Keratinocyte (primary cell): ENCODE measurements around the gene CCT8. TPM values are rescaled to one million over a fixed set of nuclear protein-coding genes. Genes with fewer than 3 reads are reported as not detected.

Experiments
- DNase-seq: peaks from one replicate; pipeline ENCODE4 v3.0.0-alpha.2; 2011; ENCODE audit warnings: low read depth, missing footprints, low spot score
- FAIRE-seq: peaks from 2 replicates; lab custom pipeline; 2011; peaks lifted over from hg19 to GRCh38; lab: Jason Lieb, UNC
- H2AFZ ChIP-seq: 2 replicates; pipeline ENCODE4 v1.6.0; 2012; ENCODE audit warnings: low read length, control low read depth, inconsistent platforms; ENCODE audit not compliant: control insufficient read depth
- H3K27ac ChIP-seq: 2 replicates; pipeline ENCODE4 v1.5.1; 2011; ENCODE audit warnings: low read length; ENCODE audit not compliant: control insufficient read depth, insufficient read depth
- H3K27me3 ChIP-seq: 3 replicates; pipeline ENCODE4 v1.6.0; 2011; ENCODE audit warnings: low read length; ENCODE audit not compliant: control insufficient read depth, insufficient read depth; ENCODE audit errors: extremely low read depth
- H3K36me3 ChIP-seq, 2 experiments: 2 replicates in 1 of 2; 3 replicates in 1 of 2; pipeline ENCODE4 v1.5.1; 2011; ENCODE audit warnings: low read length in 2 of 2, mild to moderate bottlenecking in 1 of 2; ENCODE audit not compliant: control insufficient read depth in 2 of 2, insufficient read depth in 2 of 2; ENCODE audit errors: extremely low read depth in 1 of 2
- H3K4me1 ChIP-seq: 3 replicates; pipeline ENCODE4 v1.5.1; 2011; ENCODE audit warnings: low read length; ENCODE audit not compliant: control insufficient read depth, insufficient read depth; ENCODE audit errors: extremely low read depth
- H3K4me2 ChIP-seq: 3 replicates; pipeline ENCODE4 v1.6.0; 2011; ENCODE audit warnings: low read depth, low read length; ENCODE audit not compliant: control insufficient read depth, insufficient read depth; ENCODE audit errors: extremely low read depth
- H3K4me3 ChIP-seq, 3 experiments: fragments of 200-600 bp in 1 of 3; sonication (generic) in 1 of 3; 2 replicates in 2 of 3; 3 replicates in 1 of 3; pipeline ENCODE4 v1.5.1; 2011 to 2016; ENCODE audit warnings: low read length in 3 of 3, mild to moderate bottlenecking in 3 of 3, control low read depth in 2 of 3, inconsistent platforms in 1 of 3, low read depth in 1 of 3, mixed read lengths in 1 of 3, mixed run types in 1 of 3, moderate library complexity in 1 of 3; ENCODE audit not compliant: control insufficient read depth in 2 of 3, insufficient read depth in 2 of 3; ENCODE audit errors: extremely low read depth in 1 of 3
- H3K79me2 ChIP-seq: 2 replicates; pipeline ENCODE4 v1.6.0; 2012; ENCODE audit warnings: low read length; ENCODE audit not compliant: control insufficient read depth, insufficient read depth
- H3K9ac ChIP-seq: 3 replicates; pipeline ENCODE4 v1.6.0; 2011; ENCODE audit warnings: low read length; ENCODE audit not compliant: control insufficient read depth, insufficient read depth; ENCODE audit errors: extremely low read depth
- H3K9me1 ChIP-seq: 3 replicates; pipeline ENCODE4 v1.6.0; 2011; ENCODE audit warnings: low read length; ENCODE audit not compliant: control insufficient read depth, insufficient read depth; ENCODE audit errors: extremely low read depth
- H3K9me3 ChIP-seq: 2 replicates; pipeline ENCODE4 v1.5.1; 2012; ENCODE audit warnings: low read depth, low read length; ENCODE audit not compliant: control insufficient read depth
- H4K20me1 ChIP-seq: 3 replicates; pipeline ENCODE4 v1.6.0; 2011; ENCODE audit warnings: low read length; ENCODE audit not compliant: control insufficient read depth, insufficient read depth; ENCODE audit errors: extremely low read depth
- EZH2 ChIP-seq: IDR thresholded peaks from one replicate; pipeline ENCODE4 v1.6.1; 2012; ENCODE audit warnings: inconsistent platforms, mild to moderate bottlenecking, low read length, moderate library complexity
- dilution Hi-C: fragments of 300-500 bp; cut with MboI; formaldehyde crosslinking; loops from one replicate; pipeline ENCODE4 v1.7.0; 2020; ENCODE audit warnings: low sequenced_read_pairs; ENCODE audit not compliant: extremely low pct_ligation_motif_present
- polyA plus RNA-seq, 5 experiments: library from polyadenylated mRNA; depleted of rRNA in 3 of 5; stranded (reverse) in 3 of 5; stranded (forward) in 1 of 5; unstranded in 1 of 5; fragments of >200 nt; gene quantifications; 1 replicate in 1 of 5; 2 replicates in 3 of 5; 3 replicates in 1 of 5; pipeline versions ENCODE4 v1.2.1 to v1.2.3, GENCODE V29; 2011 to 2012; ENCODE audit warnings: missing spikeins in 2 of 5, low read depth in 1 of 5, low replicate concordance in 1 of 5
- TF ChIP-seq, protein P1 (sequence below), 3 experiments: IDR thresholded peaks in 1 of 3; conservative IDR thresholded peaks in 1 of 3; optimal IDR thresholded peaks in 1 of 3; 2 replicates in 2 of 3; 3 replicates in 1 of 3; pipeline versions ENCODE3 to v1.5.1; 2011; ENCODE audit warnings: low read length in 3 of 3, mild to moderate bottlenecking in 3 of 3, moderate library complexity in 2 of 3, control low read depth in 1 of 3, inconsistent platforms in 1 of 3; ENCODE audit not compliant: insufficient read depth in 2 of 3; ENCODE audit errors: extremely low read depth in 1 of 3

The CCT8 gene
- polyA plus RNA-seq, 1 donor (not counting 4 experiments of a cell fraction or from before 2014, with no cell fraction given): 281 TPM

DNA sequence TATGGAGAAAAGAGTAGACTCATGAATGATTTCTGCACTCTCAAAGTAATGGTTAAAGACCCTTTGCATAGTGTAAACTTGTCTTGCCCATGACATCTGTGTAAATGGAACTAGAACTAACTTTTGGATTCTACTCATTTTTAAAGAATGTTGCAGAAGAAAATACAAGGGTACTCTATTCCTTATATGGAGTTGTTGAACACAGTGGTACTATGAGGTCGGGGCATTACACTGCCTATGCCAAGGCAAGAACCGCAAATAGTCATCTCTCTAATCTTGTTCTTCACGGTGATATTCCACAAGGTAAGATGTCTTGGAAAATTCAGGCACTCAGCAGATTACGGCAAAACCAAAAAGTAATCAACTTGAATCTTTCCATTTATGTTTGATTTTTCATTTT is 19.8 kb downstream of the CCT8 start:
- TF ChIP-seq, protein P1, sequence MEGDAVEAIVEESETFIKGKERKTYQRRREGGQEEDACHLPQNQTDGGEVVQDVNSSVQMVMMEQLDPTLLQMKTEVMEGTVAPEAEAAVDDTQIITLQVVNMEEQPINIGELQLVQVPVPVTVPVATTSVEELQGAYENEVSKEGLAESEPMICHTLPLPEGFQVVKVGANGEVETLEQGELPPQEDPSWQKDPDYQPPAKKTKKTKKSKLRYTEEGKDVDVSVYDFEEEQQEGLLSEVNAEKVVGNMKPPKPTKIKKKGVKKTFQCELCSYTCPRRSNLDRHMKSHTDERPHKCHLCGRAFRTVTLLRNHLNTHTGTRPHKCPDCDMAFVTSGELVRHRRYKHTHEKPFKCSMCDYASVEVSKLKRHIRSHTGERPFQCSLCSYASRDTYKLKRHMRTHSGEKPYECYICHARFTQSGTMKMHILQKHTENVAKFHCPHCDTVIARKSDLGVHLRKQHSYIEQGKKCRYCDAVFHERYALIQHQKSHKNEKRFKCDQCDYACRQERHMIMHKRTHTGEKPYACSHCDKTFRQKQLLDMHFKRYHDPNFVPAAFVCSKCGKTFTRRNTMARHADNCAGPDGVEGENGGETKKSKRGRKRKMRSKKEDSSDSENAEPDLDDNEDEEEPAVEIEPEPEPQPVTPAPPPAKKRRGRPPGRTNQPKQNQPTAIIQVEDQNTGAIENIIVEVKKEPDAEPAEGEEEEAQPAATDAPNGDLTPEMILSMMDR (optimal IDR thresholded peaks at IDR 0.05 in 1 of 3, IDR thresholded peaks at IDR 0.05 in 1 of 3, conservative IDR thresholded peaks at IDR 0.05 in 1 of 3; ENCODE audit: extremely low read depth in 1 of 3, insufficient read depth in 2 of 3, low read length in 3 of 3): no peak
- no peak for TF ChIP-seq EZH2
- Histone ChIP-seq H3K27ac (no peak overlapping the region), H4K20me1 (peaks cover 2% of the 10 kb centered on the region), H3K4me1 (no peaks in the 10 kb centered on the region), H3K36me3 (peaks cover 14 to 39% of the 10 kb centered on the region in 2 experiments), H3K4me2 (no peak overlapping the region), H3K9ac (no peak overlapping the region), H2AFZ (no peak overlapping the region), H3K4me3 (no peak overlapping the region), H3K79me2 (no peaks in the 10 kb centered on the region), H3K27me3 (no peaks in the 10 kb centered on the region), H3K9me3 (no peaks in the 10 kb centered on the region), H3K9me1 (no peaks in the 10 kb centered on the region)
- FAIRE-seq (no peak), DNase-seq (no peak)
- dilution Hi-C loops: no loop called here

DNA sequence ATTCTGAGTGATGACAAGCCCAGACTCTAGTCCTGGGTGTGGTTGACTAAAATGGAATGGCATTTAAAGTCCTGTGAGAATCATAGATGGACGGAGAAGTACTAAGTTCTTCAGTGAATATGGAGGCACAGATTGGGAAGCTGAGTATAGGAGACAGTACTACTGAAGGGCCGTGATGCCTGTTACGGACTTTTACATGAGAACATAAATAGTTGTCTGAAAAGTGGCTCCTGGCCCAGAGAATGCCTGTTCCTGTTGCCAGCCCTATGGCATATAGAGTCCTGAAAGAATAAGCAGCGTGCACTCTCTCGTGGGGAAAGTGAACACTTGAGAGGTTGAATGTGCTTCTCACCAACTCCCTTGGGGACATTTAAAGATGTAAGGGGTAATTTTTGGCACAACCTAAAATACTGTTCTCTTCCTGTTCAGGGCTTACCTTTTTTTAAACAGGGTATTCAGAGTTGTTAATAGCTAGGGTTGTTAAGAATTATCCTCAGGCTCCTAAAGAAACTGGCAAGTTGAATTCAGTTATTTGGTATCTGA is 20.4 kb downstream of the CCT8 start:
- no peak overlapping the region for H3K9ac ChIP-seq
- no peaks in the 10 kb centered on the region for H3K9me1 ChIP-seq
- no peak for DNase-seq
- no peak overlapping the region for H3K4me3 ChIP-seq
- no peak overlapping the region for H3K27ac ChIP-seq
- peaks cover 2% of the 10 kb centered on the region for H4K20me1 ChIP-seq
- no peak for TF ChIP-seq EZH2
- TF ChIP-seq, protein P1 (optimal IDR thresholded peaks at IDR 0.05 in 1 of 3, IDR thresholded peaks at IDR 0.05 in 1 of 3, conservative IDR thresholded peaks at IDR 0.05 in 1 of 3; ENCODE audit: extremely low read depth in 1 of 3, insufficient read depth in 2 of 3, low read length in 3 of 3): no peak
- no peaks in the 10 kb centered on the region for H3K4me1 ChIP-seq
- no peaks in the 10 kb centered on the region for H3K79me2 ChIP-seq
- H3K9me3 ChIP-seq: no peaks in the 10 kb centered on the region
- no peaks in the 10 kb centered on the region for H3K27me3 ChIP-seq
- H2AFZ ChIP-seq: no peak overlapping the region
- peaks cover 14 to 42% of the 10 kb centered on the region in 2 experiments for H3K36me3 ChIP-seq
- no peak for FAIRE-seq
- H3K4me2 ChIP-seq: no peak overlapping the region
- dilution Hi-C loops: no loop called here
